Upper lobe of left lung (tissue), 6 donors: ENCODE results near the gene LIG3. TPM values are rescaled to one million over a fixed set of nuclear protein-coding genes. Genes with fewer than 3 reads are reported as not detected.
"Not testable (repeated sequence)": the region's sequence is repeated elsewhere in the genome, so short reads cannot be mapped to it uniquely, and the experiment has no call there.

ENCODE experiments used
- ATAC-seq, 2 donors: fragments of 200-7000 bp; cut with Tn5 transposase; one replicate each; pipeline ENCODE4 v1.9.1; 2022; ENCODE audit warnings: mild to moderate bottlenecking in 2 of 2, moderate library complexity in 2 of 2; ENCODE audit not compliant: low FRiP score in 2 of 2
- DNase-seq, 2 donors: peaks; one replicate each; pipeline ENCODE4 v3.0.0-alpha.2; 2019 to 2020
- H3K27ac ChIP-seq, 4 donors: fragments of 200-600 bp; sonication (generic); one replicate each; pipeline ENCODE4 v1.5.1; 2016 to 2019
- H3K27me3 ChIP-seq, 4 donors: fragments of 200-600 bp; sonication (generic); one replicate each; pipeline ENCODE4 v1.5.1; 2017 to 2019
- H3K36me3 ChIP-seq, 4 donors: fragments of 200-600 bp; sonication (generic); one replicate each; pipeline ENCODE4 v1.5.1; 2016 to 2019
- H3K4me1 ChIP-seq, 4 donors: fragments of 200-600 bp; sonication (generic); one replicate each; pipeline ENCODE4 v1.5.1; 2018 to 2019
- H3K4me3 ChIP-seq, 4 donors: fragments of 200-600 bp; sonication (generic); one replicate each; pipeline ENCODE4 v1.5.1; 2017 to 2019; ENCODE audit warnings: mild to moderate bottlenecking in 2 of 4, moderate library complexity in 1 of 4
- H3K9me3 ChIP-seq, 4 donors: fragments of 200-600 bp; sonication (generic); one replicate each; pipeline ENCODE4 v1.5.1; 2018 to 2019
- CTCF ChIP-seq, 6 experiments: fragments of 450-650 bp in 4 of 6; fragments of 200-600 bp in 2 of 6; sonication (generic) in 2 of 6; IDR thresholded peaks; one replicate each; pipeline ENCODE4 v1.5.1; 2016 to 2019; ENCODE audit warnings: antibody characterized with exemption in 6 of 6
- EP300 ChIP-seq, 4 donors: sonication (generic); formaldehyde crosslinking; IDR thresholded peaks; one replicate each; pipeline ENCODE4 v1.5.1; 2017; ENCODE audit warnings: antibody characterized with exemption in 4 of 4, control low read depth in 2 of 4
- POLR2A ChIP-seq, 4 donors: fragments of 450-650 bp; IDR thresholded peaks; one replicate each; pipeline ENCODE4 v1.5.1; 2016 to 2017; ENCODE audit warnings: antibody characterized with exemption in 4 of 4, mild to moderate bottlenecking in 2 of 4
- POLR2AphosphoS5 ChIP-seq, 2 donors: sonication (generic); formaldehyde crosslinking; IDR thresholded peaks; one replicate each; pipeline ENCODE4 v1.5.1; 2017; ENCODE audit warnings: antibody characterized with exemption in 2 of 2
- whole genome bisulfite sequencing, 2 donors: methylation state at CpG; one replicate each; pipeline ENCODE4 v1.1.5; 2017 to 2018; 5-methylcytosine and 5-hydroxymethylcytosine counted together
- total RNA-seq, 6 donors: library from RNA; depleted of rRNA in 4 of 6; stranded (reverse); fragments of >200 nt in 4 of 6; gene quantifications; one replicate each; pipeline versions ENCODE4 v1.1.0 to v1.2.1, GENCODE V29; 2016 to 2021
- donor health status: DM: no; HTN: no; CAD: no; lungs with moderate emphysema.
- donor health status: DM: no; HTN: yes; CAD: no; lungs with severe emphysema.

Gene LIG3
- 10 to 100 TPM; 27.4 to 47.1 (median 29.9) TPM for total RNA-seq

GRCh38 chr17:34980353-34980680 is at the start of gene LIG3:
LIG3 (plus strand) TSS chr17:34980512; CDS start chr17:34983006, 2,494 bp downstream.
- peak in 1 of 6 experiments; percentile 20 for TF ChIP-seq CTCF (IDR thresholded peaks at IDR 0.05)
- TF ChIP-seq EP300 (IDR thresholded peaks at IDR 0.05): no peak
- no peak for TF ChIP-seq POLR2A (IDR thresholded peaks at IDR 0.05)
- peak in 1 of 2 donors; percentile 85 for TF ChIP-seq POLR2AphosphoS5 (IDR thresholded peaks at IDR 0.05)
- WGBS, 2 donors: 1% methylated on average over 13 to 26 of the region's 39 CpGs
- H3K9me3 ChIP-seq: no peaks in the 10 kb centered on the region

DNA sequence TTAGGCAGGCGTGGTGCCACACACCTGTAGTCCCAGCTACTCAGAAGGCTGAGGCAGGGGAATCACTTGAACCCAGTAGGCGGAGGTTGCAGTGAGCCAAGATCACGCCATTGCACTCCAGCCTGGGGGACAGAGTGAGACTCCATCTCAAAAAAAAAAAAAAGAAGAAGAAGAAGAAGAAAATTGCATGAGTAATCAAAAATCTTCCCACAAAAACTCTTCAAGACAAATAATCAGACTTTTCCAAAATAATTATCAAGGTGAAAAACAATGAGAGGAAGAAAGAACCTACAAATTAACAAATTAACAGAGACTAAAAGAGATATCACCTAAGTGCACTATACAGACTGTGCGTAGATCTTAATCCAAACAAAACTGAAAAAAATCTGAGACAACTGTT is 29.5 kb upstream of the LIG3 start:
- H3K4me3 ChIP-seq, H3K27ac ChIP-seq, H3K27me3 ChIP-seq, H3K9me3 ChIP-seq, DNase-seq, H3K36me3 ChIP-seq, H3K4me1 ChIP-seq, ATAC-seq: not testable (repeated sequence)
- WGBS, 2 donors: 87 to 94% methylated on average over 4 of the region's 4 CpGs

More at GRCh38 chr17:34980353-34980680, at the start of gene LIG3:
- Histone ChIP-seq H3K4me3 (peak within 1 kb of the TSS; percentile 63 to 99 (median 81)), H3K27ac (peak within 1 kb of the TSS; percentile 94 to 99 (median 96)), H3K27me3 (no peaks in the 10 kb centered on the region), H3K36me3 (peaks cover 0 to 16% (median 0%) of the 10 kb centered on the region in 4 donors), H3K4me1 (peaks cover 13 to 33% (median 18%) of the 10 kb centered on the region in 4 donors)
- DNase-seq (peak; percentile 94 to 98), ATAC-seq (peak; percentile 94 to 95)

GRCh38 chr17:34958438-34958837 is 21.9 kb upstream of the LIG3 start:
- Histone ChIP-seq H3K4me1 (peaks cover 15 to 22% (median 20%) of the 10 kb centered on the region in 4 donors), H3K9me3 (no peaks in the 10 kb centered on the region), H3K4me3 (no peak overlapping the region), H3K36me3 (peaks cover 0 to 3% (median 0%) of the 10 kb centered on the region in 4 donors), H3K27me3 (no peaks in the 10 kb centered on the region), H3K27ac (no peak overlapping the region)
- ATAC-seq (no peak), DNase-seq (no peak)
- 79 to 90% methylated on average over 1 of the region's 1 CpG for WGBS, 2 donors
- TF ChIP-seq POLR2A (IDR thresholded peaks at IDR 0.05) (no peak), POLR2AphosphoS5 (IDR thresholded peaks at IDR 0.05) (no peak), EP300 (IDR thresholded peaks at IDR 0.05) (no peak), CTCF (IDR thresholded peaks at IDR 0.05) (no peak)

- DNase-seq (peak; percentile 89 to 90), ATAC-seq (peak; percentile 96 to 99)
- H3K9me3 ChIP-seq: no peaks in the 10 kb centered on the region
- no peaks in the 10 kb centered on the region for H3K27me3 ChIP-seq
- peak; percentile 95 to 98 for TF ChIP-seq POLR2AphosphoS5 (IDR thresholded peaks at IDR 0.05)
- TF ChIP-seq POLR2A (IDR thresholded peaks at IDR 0.05): peak in 3 of 4 donors; percentile 22 to 82 (median 76)
- no peak for TF ChIP-seq CTCF (IDR thresholded peaks at IDR 0.05)
- peak in 1 of 4 donors; percentile 33 for TF ChIP-seq EP300 (IDR thresholded peaks at IDR 0.05)
- H3K4me3 ChIP-seq: peak within 1 kb of the TSS; percentile 82 to 95 (median 85)
- H3K27ac ChIP-seq: peak within 1 kb of the TSS; percentile 89 to 97 (median 94)
- peaks cover 20 to 30% (median 22%) of the 10 kb centered on the region in 4 donors for H3K4me1 ChIP-seq
- 0 to 1% methylated on average over 38 to 65 of the region's 65 CpGs for WGBS, 2 donors
- H3K36me3 ChIP-seq: peaks cover 0 to 31% (median 16%) of the 10 kb centered on the region in 4 donors
Measured at GRCh38 chr17:34961093-34961911, 19.0 kb upstream of the LIG3 start, which contains the start of the genes CCT6B and ZNF830. CCT6B (minus strand) TSS chr17:34961460; CDS start chr17:34961393, 67 bp downstream. ZNF830 (plus strand) TSS chr17:34961540; CDS start chr17:34961567, 27 bp downstream.

DNA sequence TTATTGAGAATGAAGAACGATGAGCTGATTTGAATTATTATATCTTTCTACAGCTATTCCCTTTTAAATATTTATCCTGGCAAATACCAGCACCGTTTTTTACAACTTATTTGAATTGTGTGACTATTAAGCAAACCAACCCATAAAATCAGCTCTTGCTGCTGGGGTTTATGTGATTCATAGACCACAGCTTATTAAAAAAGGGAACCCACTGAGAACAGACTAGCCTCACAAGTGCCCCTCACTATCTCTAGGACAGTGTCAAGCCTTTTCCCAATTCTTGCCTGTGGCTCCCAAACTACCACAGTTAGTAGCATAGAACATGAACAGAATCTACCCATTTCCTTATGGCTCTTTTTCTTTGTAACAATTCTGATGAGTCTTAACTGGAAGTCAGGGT is 6.1 kb upstream of the LIG3 start:
- TF ChIP-seq CTCF (IDR thresholded peaks at IDR 0.05) (no peak), EP300 (IDR thresholded peaks at IDR 0.05) (no peak), POLR2A (IDR thresholded peaks at IDR 0.05) (no peak), POLR2AphosphoS5 (IDR thresholded peaks at IDR 0.05) (no peak)
- no peak overlapping the region for H3K27ac ChIP-seq
- WGBS, 2 donors: 38 to 68% methylated on average over 2 of the region's 2 CpGs
- no peaks in the 10 kb centered on the region for H3K9me3 ChIP-seq
- H3K4me3 ChIP-seq: no peak overlapping the region
- no peaks in the 10 kb centered on the region for H3K27me3 ChIP-seq
- no peaks in the 10 kb centered on the region for H3K4me1 ChIP-seq
- ATAC-seq: no peak
- no peaks in the 10 kb centered on the region for H3K36me3 ChIP-seq
- no peak for DNase-seq
